GM06990 (cell line): ENCODE data around the gene RNASET2.
A peak's percentile ranks its signal among the peaks of the same experiment; 100 is the strongest.

ENCODE experiments used
- DNase-seq: peaks from one replicate; pipeline ENCODE4 v3.0.0-alpha.2; 2011; ENCODE audit not compliant: insufficient read length; ENCODE audit errors: extremely low read depth
- H3K27me3 ChIP-seq: replicated peaks from 2 replicates; pipeline ENCODE4 v1.6.0; 2011; ENCODE audit warnings: low read length; ENCODE audit not compliant: control insufficient read depth, insufficient read depth
- H3K36me3 ChIP-seq: 2 replicates; pipeline ENCODE4 v1.5.1; 2011; ENCODE audit warnings: low read length; ENCODE audit not compliant: control insufficient read depth, insufficient read depth
- H3K4me3 ChIP-seq: replicated peaks from 2 replicates; pipeline ENCODE4 v1.5.1; 2011; ENCODE audit warnings: low read depth, mild to moderate bottlenecking, control low read depth, low read length
- TF ChIP-seq, protein P1 (sequence below): IDR thresholded peaks from 2 replicates; pipeline ENCODE4 v1.5.1; 2011; ENCODE audit warnings: low read length, control low read depth, mild to moderate bottlenecking, inconsistent platforms; ENCODE audit not compliant: insufficient read depth, poor library complexity, severe bottlenecking

The RNASET2 gene

DNA sequence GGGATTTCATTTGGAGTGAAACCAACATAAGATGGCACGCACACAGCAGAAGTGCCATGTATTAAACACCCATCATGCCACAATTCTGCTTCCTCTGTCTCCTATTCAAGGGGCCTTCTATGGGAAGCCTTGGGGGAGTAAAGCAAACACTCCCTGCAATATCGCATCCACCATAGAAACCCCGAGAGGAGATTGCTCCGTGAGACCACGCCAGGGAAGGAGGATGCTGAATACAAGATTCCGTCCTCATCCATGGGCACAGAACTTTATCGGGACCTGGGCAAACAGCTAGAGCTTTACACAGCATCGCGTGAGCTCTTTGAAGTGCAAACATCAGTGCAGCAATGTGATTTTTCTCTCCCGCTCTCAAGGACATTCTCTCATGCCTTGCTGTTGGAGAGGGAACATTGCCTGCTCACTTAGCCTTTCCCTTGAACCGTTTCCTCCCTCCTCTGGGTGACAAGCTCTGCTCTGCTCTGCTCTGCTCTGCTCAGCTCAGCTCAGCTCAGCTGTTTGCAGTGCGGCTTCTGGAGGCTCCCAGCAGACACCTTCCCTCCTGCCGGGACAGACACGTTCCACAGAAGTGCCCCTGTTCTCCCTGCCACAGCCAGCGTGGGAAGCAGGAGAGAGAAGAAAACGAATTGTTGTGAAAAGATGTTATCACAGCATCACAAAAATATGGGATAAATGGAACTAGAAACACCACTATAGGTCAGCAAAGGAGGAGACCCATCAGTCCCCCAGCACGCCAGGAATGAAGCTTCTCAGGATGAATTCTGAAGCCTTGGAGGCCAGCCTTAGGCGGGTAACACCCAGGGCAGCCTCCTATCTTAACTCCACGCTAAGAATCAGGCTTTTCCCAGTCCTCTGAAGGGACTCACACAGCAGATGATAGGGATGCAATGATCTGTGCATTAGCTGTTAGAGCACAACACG, 48.2 kb downstream of the RNASET2 start:
- TF ChIP-seq, protein P1, sequence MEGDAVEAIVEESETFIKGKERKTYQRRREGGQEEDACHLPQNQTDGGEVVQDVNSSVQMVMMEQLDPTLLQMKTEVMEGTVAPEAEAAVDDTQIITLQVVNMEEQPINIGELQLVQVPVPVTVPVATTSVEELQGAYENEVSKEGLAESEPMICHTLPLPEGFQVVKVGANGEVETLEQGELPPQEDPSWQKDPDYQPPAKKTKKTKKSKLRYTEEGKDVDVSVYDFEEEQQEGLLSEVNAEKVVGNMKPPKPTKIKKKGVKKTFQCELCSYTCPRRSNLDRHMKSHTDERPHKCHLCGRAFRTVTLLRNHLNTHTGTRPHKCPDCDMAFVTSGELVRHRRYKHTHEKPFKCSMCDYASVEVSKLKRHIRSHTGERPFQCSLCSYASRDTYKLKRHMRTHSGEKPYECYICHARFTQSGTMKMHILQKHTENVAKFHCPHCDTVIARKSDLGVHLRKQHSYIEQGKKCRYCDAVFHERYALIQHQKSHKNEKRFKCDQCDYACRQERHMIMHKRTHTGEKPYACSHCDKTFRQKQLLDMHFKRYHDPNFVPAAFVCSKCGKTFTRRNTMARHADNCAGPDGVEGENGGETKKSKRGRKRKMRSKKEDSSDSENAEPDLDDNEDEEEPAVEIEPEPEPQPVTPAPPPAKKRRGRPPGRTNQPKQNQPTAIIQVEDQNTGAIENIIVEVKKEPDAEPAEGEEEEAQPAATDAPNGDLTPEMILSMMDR = no peak
- no peaks in the 10 kb centered on the region for H3K27me3 ChIP-seq

DNA sequence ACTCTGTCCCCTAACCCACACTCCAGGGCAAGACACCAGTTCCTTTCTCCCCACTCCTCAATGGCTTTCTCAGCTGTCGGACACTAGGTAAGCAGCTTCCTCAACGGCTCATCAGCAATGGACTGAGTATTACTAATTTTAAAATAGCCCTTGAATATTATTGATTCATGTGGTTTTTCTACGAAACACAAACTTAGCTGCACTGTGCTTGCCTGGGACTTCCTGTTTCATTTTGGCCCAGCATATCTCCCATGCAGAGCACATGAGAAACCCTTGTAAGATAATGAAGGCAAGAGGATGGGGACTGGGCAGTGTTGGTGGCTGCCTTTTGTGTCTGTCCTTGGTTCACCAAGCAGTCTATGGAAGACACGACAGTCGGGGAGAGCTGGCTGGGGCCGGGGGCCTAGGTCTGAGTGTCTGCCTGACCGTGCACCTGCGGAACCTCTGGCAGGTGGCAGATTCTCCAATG, 48.9 kb downstream of the RNASET2 start:
- peak; percentile 56 for DNase-seq
- TF ChIP-seq, protein P1 = no peak
- no peak overlapping the region for H3K4me3 ChIP-seq
- no peaks in the 10 kb centered on the region for H3K27me3 ChIP-seq
- no peaks in the 10 kb centered on the region for H3K36me3 ChIP-seq

More for the DNA sequence above, 48.2 kb downstream of the RNASET2 start:
- no peak for DNase-seq
- Histone ChIP-seq H3K4me3 (no peak overlapping the region), H3K36me3 (no peaks in the 10 kb centered on the region)

DNA sequence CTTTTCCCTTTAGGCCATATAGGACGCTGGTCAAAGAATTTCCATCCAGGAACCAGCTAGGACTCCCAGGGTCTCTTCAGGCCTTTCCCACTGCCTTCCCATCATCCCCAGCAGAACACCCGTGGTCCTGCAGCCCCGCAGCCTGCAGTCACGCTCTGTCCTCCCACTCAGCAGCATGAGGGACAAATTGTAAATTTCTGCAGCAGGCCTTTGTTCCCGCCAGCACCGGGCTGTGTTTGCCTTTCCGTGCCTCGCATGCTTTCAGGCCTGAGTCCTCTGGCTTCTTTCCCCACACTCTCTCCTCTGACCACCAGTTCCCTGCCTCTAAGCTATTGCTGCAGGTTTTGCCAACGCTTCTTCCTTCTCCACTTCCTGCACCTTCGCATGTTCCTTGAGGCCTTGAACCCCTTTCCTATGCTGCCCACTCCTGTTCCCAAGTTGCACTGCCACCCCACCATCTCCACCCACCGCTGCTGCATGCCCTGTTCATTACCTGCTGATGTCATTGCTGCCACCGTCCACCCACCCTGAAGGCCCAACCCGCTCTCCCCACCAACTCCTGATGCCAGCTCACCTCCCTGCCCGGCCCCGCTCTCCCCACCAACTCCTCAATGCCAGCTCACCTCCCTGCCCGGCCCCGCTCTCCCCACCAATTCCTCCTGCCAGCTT, 49.8 kb downstream of the RNASET2 start:
- Histone ChIP-seq H3K36me3 (no peaks in the 10 kb centered on the region), H3K27me3 (no peaks in the 10 kb centered on the region), H3K4me3 (no peak overlapping the region)
- DNase-seq = no peak
- TF ChIP-seq, protein P1 = no peak

DNA sequence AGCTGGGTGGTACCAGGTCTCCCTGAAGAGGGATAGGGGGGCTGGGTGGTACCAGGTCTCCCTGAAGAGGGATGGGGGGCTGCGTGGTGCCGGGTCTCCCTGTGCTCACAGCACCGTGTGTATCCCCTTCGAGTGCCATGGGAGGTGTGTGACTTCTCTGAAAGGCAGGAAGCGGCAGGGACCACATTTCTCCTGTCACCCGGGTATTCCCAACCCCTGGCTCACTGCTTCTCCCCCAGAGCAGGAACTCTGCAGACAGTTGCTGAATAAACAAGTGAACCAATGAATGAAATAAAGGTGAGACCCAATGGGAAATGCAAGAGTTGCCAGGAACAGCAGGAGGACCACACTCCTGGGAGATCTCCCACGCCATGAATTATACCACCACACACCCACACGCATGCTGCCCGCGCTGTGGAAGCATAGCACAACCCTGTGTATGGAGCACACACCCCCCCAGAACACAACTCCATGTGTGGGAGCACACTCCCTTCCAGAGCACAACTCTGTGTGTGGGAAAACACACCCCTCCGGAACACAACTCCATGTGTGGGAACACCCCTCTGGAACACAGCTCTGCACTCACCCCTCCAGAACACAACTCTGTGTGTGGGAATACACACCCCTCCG, 50.7 kb downstream of the RNASET2 start:
- H3K27me3 ChIP-seq = no peaks in the 10 kb centered on the region
- no peak overlapping the region for H3K4me3 ChIP-seq
- H3K36me3 ChIP-seq = no peaks in the 10 kb centered on the region
- TF ChIP-seq, protein P1 = no peak
- DNase-seq = no peak

DNA sequence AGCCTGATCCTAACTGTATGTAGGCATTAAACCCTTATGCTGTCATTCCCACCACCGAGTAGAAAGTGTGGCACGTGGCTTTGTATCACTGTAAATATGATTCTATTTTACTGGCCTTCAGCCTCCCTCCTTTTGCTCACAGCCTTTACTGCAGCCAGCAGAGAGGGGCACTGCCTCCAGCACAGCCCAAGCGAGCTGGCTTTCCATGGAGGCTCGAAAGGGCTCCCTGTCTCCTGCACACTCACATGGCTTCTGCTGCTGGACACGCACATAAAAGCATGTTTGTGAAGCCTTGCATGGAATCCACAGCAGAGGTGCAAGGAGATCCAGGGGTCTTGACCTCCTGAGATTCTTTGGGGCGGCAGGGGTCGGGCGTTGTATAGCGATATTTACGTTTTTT, 51.3 kb downstream of the RNASET2 start:
- H3K4me3 ChIP-seq = no peak overlapping the region
- no peak for DNase-seq
- no peaks in the 10 kb centered on the region for H3K36me3 ChIP-seq
- no peaks in the 10 kb centered on the region for H3K27me3 ChIP-seq
- TF ChIP-seq, protein P1 = no peak
